Lung (tissue), 12 donors: ENCODE measurements around the gene NCOA3. TPM values are rescaled to one million over a fixed set of nuclear protein-coding genes. Genes with fewer than 3 reads are reported as not detected.

Experiments
- ATAC-seq: fragments of 200-7000 bp; cut with Tn5 transposase; one replicate; pipeline ENCODE4 v1.9.1; 2020; ENCODE audit warnings: moderate number of reproducible peaks; ENCODE audit not compliant: insufficient read depth, low FRiP score
- DNase-seq, 3 donors: peaks; one replicate each; pipeline ENCODE4 v3.0.0-alpha.2; 2013 to 2017
- H3K27ac ChIP-seq, 2 donors: one replicate each; pipeline ENCODE4 v1.5.1; 2013; ENCODE audit warnings: mild to moderate bottlenecking in 2 of 2, moderate library complexity in 2 of 2, control low read depth in 1 of 2, inconsistent platforms in 1 of 2, low read depth in 1 of 2, low read length in 1 of 2
- H3K27me3 ChIP-seq, 3 donors: one replicate each; pipeline ENCODE4 v1.5.1; 2013; ENCODE audit warnings: low read length in 2 of 3; ENCODE audit not compliant: control insufficient read depth in 3 of 3, insufficient read depth in 3 of 3
- H3K36me3 ChIP-seq, 4 donors: one replicate each; pipeline ENCODE4 v1.5.1; 2013; ENCODE audit warnings: low read length in 4 of 4, mild to moderate bottlenecking in 1 of 4, moderate library complexity in 1 of 4; ENCODE audit not compliant: control insufficient read depth in 4 of 4, insufficient read depth in 4 of 4
- H3K4me1 ChIP-seq, 5 donors: one replicate each; pipeline ENCODE4 v1.5.1; 2013; ENCODE audit warnings: low read length in 5 of 5, mild to moderate bottlenecking in 2 of 5, moderate library complexity in 1 of 5; ENCODE audit not compliant: control insufficient read depth in 5 of 5, insufficient read depth in 5 of 5
- H3K4me3 ChIP-seq: one replicate; pipeline ENCODE4 v1.5.1; 2013; ENCODE audit warnings: mild to moderate bottlenecking, control low read depth, moderate library complexity
- H3K9ac ChIP-seq, 2 donors: one replicate each; pipeline ENCODE4 v1.5.1; 2013; ENCODE audit warnings: low read length in 2 of 2, control low read depth in 1 of 2; ENCODE audit not compliant: insufficient read depth in 1 of 2
- H3K9me3 ChIP-seq, 4 donors: one replicate each; pipeline ENCODE4 v1.5.1; 2013; ENCODE audit warnings: low read length in 3 of 4, mild to moderate bottlenecking in 1 of 4, moderate library complexity in 1 of 4; ENCODE audit not compliant: control insufficient read depth in 4 of 4, insufficient read depth in 3 of 4
- WGBS, 2 donors: extraction: QIAGEN DNeasy Blood & Tissue Kit; methylation state at CpG; one replicate each; pipeline ENCODE4 v1.1.7; 2013; 5-methylcytosine and 5-hydroxymethylcytosine counted together
- polyA plus RNA-seq, 2 donors: library from polyadenylated mRNA; stranded (reverse); fragments of 200-250 nt; gene quantifications; one replicate each; pipeline ENCODE4 v1.2.1, GENCODE V29; 2013
- total RNA-seq, 2 donors: library from RNA; depleted of rRNA in 1 of 2; stranded (reverse); fragments of >200 nt in 1 of 2; gene quantifications; one replicate each; pipeline ENCODE4 v1.2.1, GENCODE V29; 2014 to 2021
- TF ChIP-seq, protein P1 (sequence below): IDR thresholded peaks from 2 replicates; pipeline ENCODE4 v1.5.1; 2012; ENCODE audit warnings: mild to moderate bottlenecking; ENCODE audit errors: control extremely low read depth, extremely low read depth
- donor health status: control.
- donor health status: control.
- donor health status: Bipolar disorder and iron deficiency.
- donor health status: healthy.
- donor health status: DM: yes; HTN: yes; CAD: no.

Gene NCOA3
- total and polyA plus RNA-seq, 4 donors = 5.5 to 69.4 (median 22.6) TPM

DNA sequence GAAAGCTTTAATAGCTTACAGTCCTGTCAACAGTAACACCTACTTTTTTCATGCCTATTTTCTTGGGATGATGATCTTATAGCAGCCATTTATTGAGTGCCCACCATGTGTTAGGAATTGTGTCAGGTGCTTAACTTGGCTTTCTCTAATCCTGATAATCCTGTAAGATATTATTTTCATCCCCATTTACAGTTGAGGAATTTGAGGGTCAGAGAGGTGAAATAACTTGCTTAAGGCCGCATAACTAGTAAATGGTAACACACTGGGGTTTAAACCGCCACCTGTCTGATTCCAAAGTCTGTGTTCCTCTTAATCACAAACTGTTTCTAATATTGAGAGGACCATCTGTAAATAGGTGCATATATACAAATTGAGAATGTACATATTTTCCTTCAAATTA is 55.5 kb downstream of the NCOA3 start:
- DNase-seq (no peak), ATAC-seq (no peak)
- WGBS, 2 donors = 94 to 95% methylated on average over 2 of the region's 2 CpGs
- Histone ChIP-seq H3K27ac (no peak overlapping the region), H3K4me1 (peaks cover 5 to 39% (median 17%) of the 10 kb centered on the region in 5 donors), H3K9me3 (no peaks in the 10 kb centered on the region), H3K9ac (no peak overlapping the region), H3K36me3 (no peaks in the 10 kb centered on the region), H3K27me3 (no peaks in the 10 kb centered on the region), H3K4me3 (no peak overlapping the region)
- TF ChIP-seq, protein P1, sequence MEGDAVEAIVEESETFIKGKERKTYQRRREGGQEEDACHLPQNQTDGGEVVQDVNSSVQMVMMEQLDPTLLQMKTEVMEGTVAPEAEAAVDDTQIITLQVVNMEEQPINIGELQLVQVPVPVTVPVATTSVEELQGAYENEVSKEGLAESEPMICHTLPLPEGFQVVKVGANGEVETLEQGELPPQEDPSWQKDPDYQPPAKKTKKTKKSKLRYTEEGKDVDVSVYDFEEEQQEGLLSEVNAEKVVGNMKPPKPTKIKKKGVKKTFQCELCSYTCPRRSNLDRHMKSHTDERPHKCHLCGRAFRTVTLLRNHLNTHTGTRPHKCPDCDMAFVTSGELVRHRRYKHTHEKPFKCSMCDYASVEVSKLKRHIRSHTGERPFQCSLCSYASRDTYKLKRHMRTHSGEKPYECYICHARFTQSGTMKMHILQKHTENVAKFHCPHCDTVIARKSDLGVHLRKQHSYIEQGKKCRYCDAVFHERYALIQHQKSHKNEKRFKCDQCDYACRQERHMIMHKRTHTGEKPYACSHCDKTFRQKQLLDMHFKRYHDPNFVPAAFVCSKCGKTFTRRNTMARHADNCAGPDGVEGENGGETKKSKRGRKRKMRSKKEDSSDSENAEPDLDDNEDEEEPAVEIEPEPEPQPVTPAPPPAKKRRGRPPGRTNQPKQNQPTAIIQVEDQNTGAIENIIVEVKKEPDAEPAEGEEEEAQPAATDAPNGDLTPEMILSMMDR = no peak

DNA sequence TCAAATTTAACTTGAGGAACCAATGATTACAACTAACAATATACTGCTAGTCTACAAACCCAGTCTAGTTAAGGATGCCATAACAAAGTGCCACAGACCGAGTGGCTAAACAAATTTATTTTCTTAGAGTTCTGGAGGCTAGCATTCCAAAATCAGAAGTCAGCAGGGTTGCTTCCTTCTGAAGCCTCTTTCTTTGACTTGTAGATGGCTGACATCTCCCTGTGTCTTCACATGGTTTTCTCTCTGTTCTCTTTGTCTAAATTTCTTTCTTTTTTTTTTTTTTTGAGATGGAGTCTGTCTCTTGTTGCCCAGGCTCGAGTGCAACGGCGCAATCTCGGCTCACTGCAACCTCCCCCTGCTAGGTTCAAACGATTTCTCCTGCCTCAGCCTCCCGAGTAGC is 56.1 kb downstream of the NCOA3 start:
- WGBS, 2 donors = 93% methylated on average over 7 of the region's 7 CpGs
- ATAC-seq = no peak
- H3K9ac ChIP-seq = no peak overlapping the region
- H3K9me3 ChIP-seq = no peaks in the 10 kb centered on the region
- no peak overlapping the region for H3K4me3 ChIP-seq
- H3K27me3 ChIP-seq = no peaks in the 10 kb centered on the region
- H3K4me1 ChIP-seq = peaks cover 5 to 39% (median 17%) of the 10 kb centered on the region in 5 donors
- H3K36me3 ChIP-seq = no peaks in the 10 kb centered on the region
- H3K27ac ChIP-seq = peak overlapping the region in 1 of 2 donors; percentile 2
- no peak for DNase-seq
- TF ChIP-seq, protein P1 = no peak

DNA sequence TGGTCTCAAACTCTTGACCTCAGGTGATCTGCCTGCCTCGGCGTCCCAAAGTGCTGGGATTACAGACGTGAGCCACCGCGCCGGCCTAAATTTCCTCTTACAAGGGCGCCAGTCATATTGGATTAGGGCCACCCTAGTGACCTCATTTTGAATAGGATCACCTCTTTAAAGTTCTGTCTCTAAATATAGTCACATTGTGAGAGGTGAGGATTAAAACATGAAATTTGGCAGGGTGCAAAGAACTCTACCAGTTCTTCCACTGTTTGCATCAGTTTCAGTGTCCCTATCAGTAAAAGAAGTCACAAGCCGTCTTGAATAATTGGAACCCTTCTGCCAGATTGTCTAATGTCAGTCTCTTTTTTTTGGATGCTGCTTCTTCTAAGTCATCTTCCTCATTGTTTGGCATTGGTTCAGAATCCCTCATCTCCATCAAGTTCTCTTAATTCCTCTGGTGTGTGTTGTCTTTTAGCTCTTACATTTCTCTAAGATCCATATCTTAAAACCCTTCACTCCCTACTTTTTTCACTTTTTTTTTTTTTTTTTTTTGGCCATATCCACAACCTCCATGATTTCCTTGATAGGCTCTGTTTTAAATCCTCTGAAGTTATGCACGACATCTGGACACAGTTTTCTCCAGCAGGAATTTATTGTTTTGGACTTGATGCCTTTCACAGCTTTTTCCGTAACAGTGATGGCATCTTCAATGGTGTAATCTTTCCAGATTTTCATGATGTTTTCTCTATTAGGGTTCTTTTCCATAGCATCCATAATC is 56.8 kb downstream of the NCOA3 start:
- peaks cover 5 to 39% (median 17%) of the 10 kb centered on the region in 5 donors for H3K4me1 ChIP-seq
- no peaks in the 10 kb centered on the region for H3K27me3 ChIP-seq
- H3K9me3 ChIP-seq = no peaks in the 10 kb centered on the region
- 93 to 95% methylated on average over 10 of the region's 10 CpGs for WGBS, 2 donors
- TF ChIP-seq, protein P1 = no peak
- DNase-seq (no peak), ATAC-seq (no peak)
- H3K36me3 ChIP-seq = no peaks in the 10 kb centered on the region
- H3K9ac ChIP-seq = no peak overlapping the region
- H3K4me3 ChIP-seq = no peak overlapping the region
- no peak overlapping the region for H3K27ac ChIP-seq
